Measurements from ENCODE around the gene ANKS6.

- TF ChIP-seq POLR2A (IDR thresholded peaks at IDR 0.05) (no peak), CTCF (IDR thresholded peaks at IDR 0.05) (no peak)
These were observed 1.6 kb downstream of the ANKS6 start for GRCh38 chr9:98794802-98795201.

All from esophagus squamous epithelium (tissue), 4 donors.